Measurements from ENCODE around the gene GRAMD4.
A peak's percentile ranks its signal among the peaks of the same experiment; 100 is the strongest.

Gene GRAMD4

GRCh38 chr22:46673662-46674236 is 53.6 kb downstream of the GRAMD4 start:
- Histone ChIP-seq H3K36me3 (replicated peaks) (no peaks in the 10 kb centered on the region; the same call in 1 of the 2 replicates), H3K4me1 (no peaks in the 10 kb centered on the region), H3K4me3 (no peak overlapping the region), H3K27me3 (ENCODE audit: low read depth) (no peaks in the 10 kb centered on the region), H3K9me3 (no peaks in the 10 kb centered on the region)
- in situ Hi-C loops (cut with MboI; ENCODE audit: low sequenced_read_pairs): no loop called here
- DNase-seq (ENCODE audit: low spot score in 2 of 2): no peak

- H3K9me3 ChIP-seq: no peaks in the 10 kb centered on the region
- no peak for DNase-seq (ENCODE audit: low spot score in 2 of 2)
- H3K27me3 ChIP-seq (ENCODE audit: low read depth): no peaks in the 10 kb centered on the region
- H3K36me3 ChIP-seq (replicated peaks): no peaks in the 10 kb centered on the region
- no peak overlapping the region for H3K4me3 ChIP-seq
- in situ Hi-C loops (cut with MboI; ENCODE audit: low sequenced_read_pairs): no loop called here
- H3K4me1 ChIP-seq: no peaks in the 10 kb centered on the region
Observed at GRCh38 chr22:46674367-46674781, 54.2 kb downstream of the GRAMD4 start.

DNA sequence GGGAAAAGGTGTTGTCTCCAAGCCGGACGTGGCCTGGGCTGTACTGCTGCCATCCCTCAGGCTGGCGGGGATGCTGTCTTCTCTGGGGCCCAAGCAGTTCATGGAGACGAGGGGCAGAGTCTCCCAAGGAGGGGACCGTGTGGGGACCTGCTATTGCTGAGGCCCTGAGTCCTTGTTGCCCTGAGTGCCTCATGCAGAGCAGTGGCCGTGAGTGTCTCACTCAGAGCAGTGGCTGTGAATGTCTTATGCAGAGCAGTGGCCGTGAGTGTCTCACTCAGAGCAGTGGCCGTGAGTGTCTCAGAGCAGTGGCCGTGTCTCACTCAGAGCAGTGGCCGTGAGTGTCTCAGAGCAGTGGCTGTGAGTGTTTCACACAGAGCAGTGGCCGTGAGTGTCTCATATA is 54.7 kb downstream of the GRAMD4 start:
- Histone ChIP-seq H3K9me3 (no peaks in the 10 kb centered on the region), H3K4me1 (no peaks in the 10 kb centered on the region), H3K36me3 (replicated peaks) (no peaks in the 10 kb centered on the region), H3K4me3 (no peak overlapping the region), H3K27me3 (ENCODE audit: low read depth) (no peaks in the 10 kb centered on the region)
- no peak for DNase-seq (ENCODE audit: low spot score in 2 of 2)
- in situ Hi-C loops (cut with MboI; ENCODE audit: low sequenced_read_pairs): no loop called here

DNA sequence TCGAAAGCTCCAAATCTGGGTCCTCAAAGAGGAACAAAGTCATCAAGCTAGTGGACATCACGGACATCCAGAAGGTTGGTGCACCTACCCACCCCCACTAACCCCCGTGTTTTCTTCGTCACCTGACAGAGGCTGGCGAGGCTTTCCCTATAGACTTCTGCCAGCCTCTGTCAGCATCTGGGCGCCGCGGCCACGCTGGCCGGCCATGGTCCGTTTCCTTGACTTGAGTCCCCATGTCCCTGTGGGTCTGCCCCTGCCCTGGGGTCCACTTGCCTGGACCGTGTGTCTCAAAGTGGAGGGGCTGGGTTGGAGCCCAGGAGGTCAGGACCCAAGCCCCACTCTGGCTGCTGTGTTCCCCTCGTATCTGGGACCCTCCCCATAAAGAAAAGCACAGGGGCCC is 55.3 kb downstream of the GRAMD4 start:
- Histone ChIP-seq H3K4me3 (no peak overlapping the region), H3K4me1 (no peaks in the 10 kb centered on the region), H3K36me3 (replicated peaks) (no peaks in the 10 kb centered on the region), H3K27me3 (ENCODE audit: low read depth) (no peaks in the 10 kb centered on the region), H3K9me3 (no peaks in the 10 kb centered on the region)
- in situ Hi-C loops (cut with MboI; ENCODE audit: low sequenced_read_pairs): no loop called here
- no peak for DNase-seq (ENCODE audit: low spot score in 2 of 2)

DNA sequence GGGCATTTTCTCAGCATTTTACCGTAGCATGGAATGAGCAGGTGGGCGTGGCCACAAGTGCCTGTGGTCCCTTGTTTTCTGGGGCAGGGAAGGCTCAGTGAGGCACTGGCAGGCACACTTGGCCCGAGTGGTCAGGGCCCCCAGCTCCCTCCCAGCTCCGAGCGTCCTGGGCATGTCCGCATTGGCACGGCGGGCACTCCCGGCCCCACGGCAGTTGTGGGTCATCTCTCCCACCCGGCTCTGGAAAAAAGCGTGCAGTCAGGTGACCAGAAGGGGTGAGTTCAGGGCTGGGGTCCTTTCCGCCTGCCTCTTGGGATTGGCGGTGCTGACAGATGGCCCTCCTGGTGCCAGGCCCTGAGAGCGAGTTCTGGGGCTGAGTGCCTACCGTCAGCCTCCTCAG is 55.8 kb downstream of the GRAMD4 start:
- H3K4me3 ChIP-seq: no peak overlapping the region
- in situ Hi-C loops (cut with MboI; ENCODE audit: low sequenced_read_pairs): no loop called here
- H3K36me3 ChIP-seq (replicated peaks): no peaks in the 10 kb centered on the region
- H3K4me1 ChIP-seq: no peaks in the 10 kb centered on the region
- no peaks in the 10 kb centered on the region for H3K9me3 ChIP-seq
- no peaks in the 10 kb centered on the region for H3K27me3 ChIP-seq (ENCODE audit: low read depth)
- DNase-seq (ENCODE audit: low spot score in 2 of 2): no peak

- in situ Hi-C loops (cut with MboI; ENCODE audit: low sequenced_read_pairs): no loop called here
- H3K36me3 ChIP-seq (replicated peaks): no peaks in the 10 kb centered on the region
- no peak for DNase-seq (ENCODE audit: low spot score in 2 of 2)
- H3K9me3 ChIP-seq: no peaks in the 10 kb centered on the region
- no peaks in the 10 kb centered on the region for H3K4me1 ChIP-seq
- no peak overlapping the region for H3K4me3 ChIP-seq
- no peaks in the 10 kb centered on the region for H3K27me3 ChIP-seq (ENCODE audit: low read depth)
Observed at GRCh38 chr22:46676479-46676878, 56.3 kb downstream of the GRAMD4 start.

GRCh38 chr22:46676881-46677280 is 56.7 kb downstream of the GRAMD4 start:
- in situ Hi-C loops (cut with MboI; ENCODE audit: low sequenced_read_pairs): no loop called here
- Histone ChIP-seq H3K4me3 (no peak overlapping the region), H3K9me3 (no peaks in the 10 kb centered on the region), H3K36me3 (replicated peaks) (no peaks in the 10 kb centered on the region), H3K27me3 (ENCODE audit: low read depth) (no peaks in the 10 kb centered on the region), H3K4me1 (no peaks in the 10 kb centered on the region)
- no peak for DNase-seq (ENCODE audit: low spot score in 2 of 2)

DNA sequence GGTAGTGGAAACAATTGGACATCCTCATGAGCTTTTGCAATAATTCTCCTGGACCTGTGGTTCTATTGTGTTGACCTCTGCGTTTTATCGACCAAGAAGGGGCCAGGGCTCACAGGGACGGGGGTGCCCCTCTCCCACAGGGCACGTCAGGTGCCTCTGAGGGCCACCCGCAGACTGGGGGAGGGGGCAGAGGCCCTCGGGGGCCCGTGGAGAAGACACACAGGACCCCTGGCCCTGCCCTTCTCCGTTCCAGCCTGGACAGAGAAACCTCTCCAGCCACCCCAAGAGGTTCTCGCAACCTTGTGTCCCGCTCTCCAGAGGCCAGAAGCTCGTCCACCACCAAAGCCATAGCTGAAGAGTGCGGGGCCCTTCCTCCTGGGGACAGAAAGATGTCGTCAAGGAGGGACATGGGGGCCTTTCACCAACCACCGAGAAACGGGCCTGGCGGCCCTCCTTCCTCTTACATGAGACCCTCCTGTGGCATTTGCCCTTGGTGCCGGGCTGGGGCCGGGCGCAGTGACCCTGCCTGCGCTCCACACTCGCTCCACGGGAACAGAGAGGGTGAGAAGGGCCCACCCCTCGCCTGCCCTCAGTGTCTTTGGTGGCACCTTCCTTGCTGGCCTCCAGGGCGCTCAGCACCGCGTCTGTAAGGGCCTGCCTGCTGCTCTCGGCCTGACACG is 57.3 kb downstream of the GRAMD4 start:
- H3K4me3 ChIP-seq: no peak overlapping the region
- H3K36me3 ChIP-seq (replicated peaks): no peaks in the 10 kb centered on the region
- DNase-seq (ENCODE audit: low spot score in 2 of 2): no peak
- H3K9me3 ChIP-seq: no peaks in the 10 kb centered on the region
- H3K4me1 ChIP-seq: no peaks in the 10 kb centered on the region
- H3K27me3 ChIP-seq (ENCODE audit: low read depth): no peaks in the 10 kb centered on the region
- in situ Hi-C loops (cut with MboI; ENCODE audit: low sequenced_read_pairs): no loop called here

DNA sequence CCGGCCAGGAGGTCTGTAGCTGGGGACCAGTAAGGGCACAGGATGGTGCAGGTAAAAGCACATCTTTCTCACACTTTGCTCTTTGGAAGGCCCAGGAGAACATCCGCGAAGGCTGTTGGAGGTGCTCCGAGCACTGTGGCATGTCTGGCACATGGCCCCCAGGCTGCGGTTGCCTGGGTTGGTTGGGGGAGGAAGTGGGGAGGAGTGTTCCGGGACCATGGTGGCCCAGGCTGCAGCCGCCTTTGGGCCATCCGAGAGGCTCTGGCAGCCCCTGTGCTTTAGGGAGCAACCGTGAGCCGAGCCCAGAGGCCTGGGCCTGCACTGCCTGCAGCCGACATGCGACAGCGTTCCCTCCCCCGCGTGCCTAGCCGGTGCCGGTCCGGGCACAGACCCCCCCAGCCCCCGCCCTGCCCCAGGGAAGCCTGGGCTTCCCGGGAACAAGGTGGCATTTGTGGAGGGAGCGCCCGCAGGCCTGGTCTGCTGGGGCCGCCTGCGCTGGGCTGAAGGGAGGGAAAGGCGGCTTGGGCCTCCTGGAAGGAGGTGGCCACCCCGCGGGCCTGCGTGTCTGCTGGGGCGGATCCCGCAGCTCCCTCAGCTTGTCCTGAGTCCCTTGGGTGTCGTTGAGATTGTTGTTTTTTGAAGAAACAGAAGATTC is 57.9 kb downstream of the GRAMD4 start:
- DNase-seq (ENCODE audit: low spot score in 2 of 2): no peak
- Histone ChIP-seq H3K27me3 (ENCODE audit: low read depth) (no peaks in the 10 kb centered on the region), H3K36me3 (replicated peaks) (no peaks in the 10 kb centered on the region), H3K9me3 (no peaks in the 10 kb centered on the region), H3K4me1 (no peaks in the 10 kb centered on the region), H3K4me3 (no peak overlapping the region)
- in situ Hi-C loops (cut with MboI; ENCODE audit: low sequenced_read_pairs): no loop called here

GRCh38 chr22:46678785-46679700 is 58.9 kb downstream of the GRAMD4 start:
- Histone ChIP-seq H3K4me3 (no peak overlapping the region), H3K36me3 (replicated peaks) (no peaks in the 10 kb centered on the region), H3K4me1 (no peaks in the 10 kb centered on the region), H3K27me3 (ENCODE audit: low read depth) (no peaks in the 10 kb centered on the region), H3K9me3 (no peaks in the 10 kb centered on the region)
- DNase-seq (ENCODE audit: low spot score in 2 of 2): no peak
- in situ Hi-C loops (cut with MboI; ENCODE audit: low sequenced_read_pairs): no loop called here

GRCh38 chr22:46679706-46680269 is 59.6 kb downstream of the GRAMD4 start:
- Histone ChIP-seq H3K27me3 (ENCODE audit: low read depth) (no peaks in the 10 kb centered on the region), H3K4me3 (no peak overlapping the region), H3K4me1 (no peaks in the 10 kb centered on the region), H3K9me3 (no peaks in the 10 kb centered on the region), H3K36me3 (replicated peaks) (no peaks in the 10 kb centered on the region)
- in situ Hi-C loops (cut with MboI; ENCODE audit: low sequenced_read_pairs): no loop called here
- no peak for DNase-seq (ENCODE audit: low spot score in 2 of 2)

- in situ Hi-C loops (cut with MboI; ENCODE audit: low sequenced_read_pairs): no loop called here
- no peaks in the 10 kb centered on the region for H3K27me3 ChIP-seq (ENCODE audit: low read depth)
- DNase-seq (ENCODE audit: low spot score in 2 of 2): peak; percentile 18 to 55
Observed at GRCh38 chr22:46681010-46681409, 60.8 kb downstream of the GRAMD4 start.

DNA sequence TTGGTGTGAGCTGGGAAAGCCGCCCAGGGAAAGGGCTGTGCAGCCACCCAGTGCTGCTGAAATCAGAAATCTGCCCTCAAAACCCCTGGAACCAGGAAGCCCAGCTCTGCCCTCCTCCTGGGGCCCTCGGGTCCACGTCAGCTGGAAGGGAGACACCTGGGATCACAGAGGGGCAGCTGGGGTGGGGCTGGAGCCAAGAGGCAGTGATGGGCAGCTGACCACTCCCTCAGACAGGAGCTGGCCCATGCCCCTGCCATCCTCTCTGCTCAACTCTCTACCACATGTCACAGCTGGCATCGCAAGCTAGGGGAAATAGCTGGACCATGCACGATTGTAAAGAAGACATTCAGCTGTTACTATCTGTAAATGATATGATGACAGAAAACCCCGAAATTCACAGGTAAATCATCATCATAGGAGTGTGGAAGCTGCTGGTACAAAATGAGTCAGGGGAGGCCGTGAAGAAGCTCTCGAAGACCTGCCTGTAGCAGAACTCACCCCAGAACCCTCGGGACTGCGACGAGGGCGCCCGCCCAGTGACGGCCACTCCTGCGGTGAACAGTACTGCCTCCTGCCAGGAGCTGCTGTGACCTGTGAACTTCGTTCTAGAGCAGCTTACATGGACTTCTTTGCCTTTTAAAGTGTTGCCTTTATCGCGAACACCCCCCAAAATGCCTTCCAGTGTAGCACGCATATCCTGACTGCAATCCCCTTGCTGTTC is 62.0 kb downstream of the GRAMD4 start:
- no peaks in the 10 kb centered on the region for H3K27me3 ChIP-seq (ENCODE audit: low read depth)
- H3K9me3 ChIP-seq: no peaks in the 10 kb centered on the region
- in situ Hi-C loops (cut with MboI; ENCODE audit: low sequenced_read_pairs): no loop called here
- no peak overlapping the region for H3K4me3 ChIP-seq
- no peak for DNase-seq (ENCODE audit: low spot score in 2 of 2)
- H3K4me1 ChIP-seq: no peaks in the 10 kb centered on the region
- peaks cover 3% of the 10 kb centered on the region for H3K36me3 ChIP-seq (replicated peaks)

More at GRCh38 chr22:46681010-46681409, 60.8 kb downstream of the GRAMD4 start:
- Histone ChIP-seq H3K36me3 (replicated peaks) (peaks cover 3% of the 10 kb centered on the region; the same call in 1 of the 2 replicates), H3K4me1 (no peaks in the 10 kb centered on the region), H3K4me3 (no peak overlapping the region), H3K9me3 (no peaks in the 10 kb centered on the region)
